ENCODE results near the gene PDC. TPM values are rescaled to one million over a fixed set of nuclear protein-coding genes. Genes with fewer than 3 reads are reported as not detected.

The PDC gene
- total RNA-seq (2014; rRNA removed; shearing (Covaris generic)), result not detected in 2 replicates
- not detected in 2 replicates for polyA plus RNA-seq (2014; cell fraction: nucleus; rRNA removed)

- DNase-seq (ENCODE audit: extremely low read depth, low read depth), result no peak
Measured at GRCh38 chr1:186461014-186461413, at the start of gene PDC. TSS of gene PDC (minus strand) at chr1:186461114. CDS start at chr1:186449459, 11,655 bp downstream.

DNA sequence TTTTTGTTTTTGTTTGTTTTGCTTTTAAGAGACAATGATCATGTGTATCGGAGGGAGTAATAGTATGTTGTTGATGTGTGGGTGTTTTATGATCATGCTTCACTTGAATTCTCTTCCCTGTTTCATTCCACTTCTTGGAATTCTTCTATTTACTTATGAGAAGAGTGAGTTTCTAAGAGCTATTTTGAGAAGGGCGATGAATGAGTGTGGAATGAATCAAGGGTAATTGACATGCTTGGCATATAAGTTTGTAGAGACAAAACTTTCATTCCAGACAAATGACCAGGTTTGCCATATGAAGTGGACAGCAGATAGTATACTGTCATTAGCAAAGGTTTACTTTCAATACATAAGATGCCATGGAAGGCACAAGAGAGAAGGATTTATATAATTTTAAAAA is 42.3 kb upstream of the PDC start:
- no peak for DNase-seq (ENCODE audit: extremely low read depth, low read depth)

GRCh38 chr1:186502087-186502486 is 41.2 kb upstream of the PDC start:
- no peak for DNase-seq (ENCODE audit: extremely low read depth, low read depth)

- DNase-seq (ENCODE audit: extremely low read depth, low read depth), result no peak
Measured at GRCh38 chr1:186500804-186501203, 39.9 kb upstream of the PDC start.

DNA sequence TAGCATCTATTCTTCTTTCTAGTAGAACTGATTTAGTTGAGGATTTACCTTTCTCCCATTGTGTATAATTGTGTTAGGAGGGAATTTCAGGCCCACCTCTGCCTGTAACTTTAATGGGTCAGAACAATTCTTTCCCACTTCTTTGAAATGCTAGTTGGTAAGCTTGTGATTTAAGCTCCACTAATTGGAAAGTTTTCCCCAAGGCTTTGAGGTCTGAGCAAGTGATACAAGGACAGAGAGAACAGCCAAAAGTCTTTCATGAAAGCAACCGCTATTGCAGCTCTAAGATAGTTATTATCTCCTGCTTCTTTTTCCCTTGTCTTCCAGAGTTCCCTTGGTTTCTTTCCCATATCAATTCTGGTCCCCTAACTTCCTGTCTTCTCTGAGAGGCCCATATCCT is 38.7 kb upstream of the PDC start:
- DNase-seq (ENCODE audit: extremely low read depth, low read depth), result no peak

DNA sequence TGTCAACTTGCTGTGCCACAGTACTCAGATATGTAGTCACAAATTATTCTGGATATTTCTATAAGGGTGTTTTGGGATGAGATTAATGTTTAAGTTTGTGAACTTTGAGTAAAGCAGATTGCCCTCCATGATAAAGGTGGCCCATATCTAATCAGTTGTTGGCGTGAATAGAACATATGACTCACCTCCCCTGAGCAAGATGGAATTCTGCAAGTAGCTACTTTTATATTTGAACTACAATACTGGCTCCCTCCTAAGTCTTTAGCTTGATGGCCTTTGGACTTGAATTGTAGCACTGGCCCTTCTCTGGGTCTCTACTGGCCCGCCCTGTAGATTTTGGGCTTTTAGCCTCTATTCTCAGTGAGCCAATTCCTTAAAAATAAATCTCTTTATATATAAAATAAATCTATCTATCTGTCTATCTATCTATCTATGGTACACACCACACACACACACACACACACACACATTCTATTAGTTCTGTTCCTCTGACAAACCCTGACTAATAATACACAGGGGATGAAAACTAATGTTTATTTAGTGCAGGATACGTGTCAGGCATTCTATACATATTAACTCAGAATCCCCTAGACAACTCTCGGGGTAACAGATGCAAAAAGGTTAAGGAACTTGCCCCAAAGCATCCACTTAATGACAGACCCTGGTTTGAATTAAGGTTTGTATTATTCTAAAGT is 37.9 kb upstream of the PDC start:
- no peak for DNase-seq (ENCODE audit: extremely low read depth, low read depth)

DNA sequence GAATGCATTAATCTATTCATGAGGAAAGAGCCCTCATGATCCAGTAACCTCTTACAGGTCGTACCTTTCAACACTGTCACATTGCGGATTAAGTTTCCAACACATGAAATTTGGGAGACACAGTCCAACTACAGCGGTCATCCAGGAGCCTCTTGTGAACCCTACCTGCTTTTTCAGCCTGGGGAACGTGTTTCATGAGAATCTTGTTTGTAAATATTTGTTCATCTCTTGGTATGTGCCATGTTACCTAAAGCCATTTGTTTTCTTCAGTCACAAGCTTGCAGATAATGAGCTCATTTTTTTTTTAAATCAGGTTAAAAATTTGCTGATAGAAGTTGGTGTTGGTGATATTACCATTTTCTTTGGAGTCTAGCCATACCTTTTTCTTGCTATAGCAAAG is 37.2 kb upstream of the PDC start:
- DNase-seq (ENCODE audit: extremely low read depth, low read depth), result no peak

DNA sequence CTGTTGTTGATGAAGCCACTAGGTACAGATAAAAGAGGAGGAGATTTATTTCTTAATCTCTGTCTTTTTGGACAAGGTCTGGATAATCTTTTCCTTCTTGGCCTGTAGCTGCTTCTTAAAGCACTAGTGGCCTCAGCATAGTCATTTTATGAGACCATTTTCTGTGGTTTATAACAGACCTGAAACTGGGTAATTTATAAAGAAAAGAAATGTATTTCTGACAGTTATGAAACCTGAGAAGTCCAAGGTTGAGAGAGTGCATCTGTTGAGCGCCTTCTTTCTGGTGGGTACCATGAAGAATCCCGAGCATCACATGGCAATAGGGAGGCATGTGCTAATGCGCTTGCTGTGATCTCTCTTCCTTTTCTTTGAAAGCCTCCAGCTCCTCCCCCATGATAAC is 36.7 kb upstream of the PDC start:
- DNase-seq (ENCODE audit: extremely low read depth, low read depth), result no peak

GRCh38 chr1:186496171-186496851 is 35.4 kb upstream of the PDC start:
- no peak for DNase-seq (ENCODE audit: extremely low read depth, low read depth)

GRCh38 chr1:186494832-186495271 is 33.9 kb upstream of the PDC start:
- no peak for DNase-seq (ENCODE audit: extremely low read depth, low read depth)

- DNase-seq (ENCODE audit: extremely low read depth, low read depth), result no peak
Measured at GRCh38 chr1:186492531-186493291, 31.8 kb upstream of the PDC start.

DNA sequence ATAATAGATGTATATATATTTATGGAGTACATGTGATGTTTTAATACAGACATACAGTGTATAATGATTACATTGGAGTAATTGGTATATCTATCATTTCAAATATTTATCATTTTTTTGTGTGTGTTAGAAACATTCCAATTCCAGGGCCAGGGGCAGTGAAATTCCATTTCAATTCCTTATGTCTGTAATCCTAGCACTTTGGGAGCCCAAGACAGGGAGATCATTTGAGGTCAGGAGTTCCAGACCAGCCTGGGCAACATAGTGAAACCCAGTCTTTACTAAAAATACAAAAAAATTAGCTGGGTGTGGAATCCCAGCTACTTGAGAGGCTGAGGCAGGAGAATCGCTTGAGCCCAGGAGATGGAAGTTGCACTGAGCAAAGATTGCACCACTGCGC is 30.4 kb upstream of the PDC start:
- DNase-seq (ENCODE audit: extremely low read depth, low read depth), result no peak

DNA sequence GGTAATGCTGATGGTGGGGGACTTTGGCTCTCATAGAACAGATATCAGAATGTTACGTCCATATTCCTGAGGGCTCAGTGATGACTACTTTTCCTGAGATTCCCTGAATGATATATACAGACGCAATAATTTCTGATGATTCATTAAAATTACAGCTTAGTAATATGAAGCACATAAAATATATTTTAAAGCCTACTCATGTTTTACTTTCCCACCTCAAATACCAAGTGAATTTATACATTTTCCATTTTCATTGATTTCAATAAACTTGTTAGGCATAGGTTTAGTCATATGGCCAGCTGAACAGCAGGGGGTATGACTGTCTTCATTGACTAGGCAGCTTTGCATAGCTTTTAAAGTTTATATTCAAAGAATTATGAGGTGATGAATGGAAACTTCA is 26.2 kb upstream of the PDC start:
- DNase-seq (ENCODE audit: extremely low read depth, low read depth), result no peak

- DNase-seq (ENCODE audit: extremely low read depth, low read depth), result no peak
Measured at GRCh38 chr1:186486061-186486460, 25.1 kb upstream of the PDC start.

DNA sequence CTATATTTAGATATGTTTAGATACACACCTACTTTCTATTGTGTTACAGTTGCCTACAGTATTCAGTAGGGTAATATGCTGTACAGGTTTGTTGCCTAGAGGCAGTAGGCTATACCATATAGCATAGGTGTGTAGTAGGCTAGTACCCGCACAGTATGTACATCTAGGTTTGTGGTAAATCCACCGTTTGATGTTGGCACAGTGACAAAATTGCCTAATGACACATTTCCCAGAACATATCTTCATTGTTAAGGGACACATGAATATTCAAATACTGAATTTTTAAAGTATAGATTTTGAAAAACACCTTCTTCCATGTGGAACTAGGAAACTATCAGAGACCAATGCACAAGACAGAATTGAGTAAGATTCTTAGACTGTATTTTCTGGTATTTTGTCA is 22.6 kb upstream of the PDC start:
- DNase-seq (ENCODE audit: extremely low read depth, low read depth), result no peak

GRCh38 chr1:186482661-186483255 is 21.8 kb upstream of the PDC start:
- DNase-seq (ENCODE audit: extremely low read depth, low read depth), result peak; percentile 68

DNA sequence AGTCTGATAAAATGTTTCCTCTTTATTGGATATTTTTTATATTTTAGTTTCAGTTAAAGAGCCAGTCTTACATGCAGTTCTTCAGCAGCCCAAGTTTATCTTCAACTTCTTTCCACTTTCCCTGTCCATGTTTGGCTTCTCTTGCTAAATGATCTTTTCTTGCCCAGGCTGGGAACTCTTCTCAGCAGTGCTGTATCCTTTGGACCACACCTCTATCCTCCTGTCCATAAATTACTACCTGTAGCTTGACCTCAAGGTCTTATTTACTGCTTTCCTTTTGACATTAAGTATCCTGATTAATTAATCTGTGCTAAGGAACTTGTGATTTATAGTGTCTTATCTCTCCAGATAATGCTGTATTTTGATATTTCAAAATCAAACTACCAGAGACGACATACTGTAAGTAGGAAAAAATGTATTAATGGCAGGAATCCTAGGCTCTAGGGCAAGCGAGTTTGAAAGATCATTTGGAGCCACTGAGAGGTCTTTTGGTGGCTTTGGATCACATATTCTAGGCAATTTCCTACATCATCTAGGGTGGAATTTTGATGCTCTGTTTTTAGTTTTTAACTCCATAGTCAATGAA is 20.5 kb upstream of the PDC start:
- DNase-seq (ENCODE audit: extremely low read depth, low read depth), result no peak

DNA sequence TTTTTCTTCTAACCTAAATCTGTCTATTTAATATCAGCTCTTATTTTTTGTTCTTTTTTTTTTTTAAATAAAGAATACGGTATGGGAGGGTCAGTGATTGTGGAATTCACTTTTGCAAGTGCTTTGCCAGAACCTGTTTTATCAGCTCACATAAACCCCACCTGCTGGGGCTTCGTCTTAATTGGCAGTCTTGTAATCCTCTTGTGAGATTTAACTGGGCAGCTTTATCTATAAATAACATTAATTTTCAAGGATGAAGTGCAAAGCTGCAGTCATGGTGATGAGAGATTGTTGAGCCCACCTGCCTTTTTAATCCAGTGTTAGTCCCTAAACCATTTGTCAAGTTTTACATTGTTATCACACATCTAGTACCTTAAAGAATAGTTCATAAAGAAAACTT is 18.2 kb upstream of the PDC start:
- DNase-seq (ENCODE audit: extremely low read depth, low read depth), result no peak

- no peak for DNase-seq (ENCODE audit: extremely low read depth, low read depth)
Measured at GRCh38 chr1:186476264-186477040, 15.5 kb upstream of the PDC start.

GRCh38 chr1:186474208-186474607 is 13.3 kb upstream of the PDC start:
- DNase-seq (ENCODE audit: extremely low read depth, low read depth), result no peak
